Measurements from ENCODE around the gene SNAP23.
A peak's percentile ranks its signal among the peaks of the same experiment; 100 is the strongest.

Gene SNAP23

GRCh38 chr15:42528970-42529369 is 33.5 kb downstream of the SNAP23 start:
- DNase-seq (ENCODE audit: low spot score), result no peak
- ChIA-PET CTCF (interaction anchor here (0.6 kb wide), 2 partner anchors 10 to 821 kb away, joined by 3 to 4 read pairs; no protein-coding TSS in a partner anchor), POLR2A (ENCODE audit: low non-redundant PET) (no interaction called here)
- no peak for TF ChIP-seq CTCF (conservative IDR thresholded peaks at IDR 0.05; ENCODE audit: low read depth)
- no peak overlapping the region for H3K27ac ChIP-seq

GRCh38 chr15:42533246-42533645 is 37.8 kb downstream of the SNAP23 start:
- ChIA-PET POLR2A (ENCODE audit: low non-redundant PET) (no interaction called here), CTCF (no interaction called here)
- TF ChIP-seq CTCF (conservative IDR thresholded peaks at IDR 0.05; ENCODE audit: low read depth), result no peak
- DNase-seq (ENCODE audit: low spot score), result no peak
- H3K27ac ChIP-seq, result no peak overlapping the region

- no peak overlapping the region for H3K27ac ChIP-seq
- TF ChIP-seq CTCF (conservative IDR thresholded peaks at IDR 0.05; ENCODE audit: low read depth), result no peak
- ChIA-PET POLR2A (ENCODE audit: low non-redundant PET) (no interaction called here), CTCF (interaction anchor here (0.6 kb wide), 1 partner anchor 10 kb away, joined by 5 read pairs; no protein-coding TSS in a partner anchor)
- DNase-seq (ENCODE audit: low spot score), result no peak
These were observed 49.6 kb downstream of the SNAP23 start for GRCh38 chr15:42544853-42545629.

GRCh38 chr15:42547918-42548248 is 52.4 kb downstream of the SNAP23 start:
- ChIA-PET POLR2A (ENCODE audit: low non-redundant PET) (interaction anchor here (0.6 to 0.7 kb wide), 3 partner anchors 42 to 963 kb away, joined by 3 read pairs; no protein-coding TSS in a partner anchor), CTCF (interaction anchor here (0.6 kb wide), 1 partner anchor 294 kb away, joined by 3 read pairs; no protein-coding TSS in a partner anchor)
- no peak for DNase-seq (ENCODE audit: low spot score)
- TF ChIP-seq CTCF (conservative IDR thresholded peaks at IDR 0.05; ENCODE audit: low read depth), result no peak
- H3K27ac ChIP-seq, result peak overlapping the region; percentile 84

GRCh38 chr15:42548249-42549031 is 53.0 kb downstream of the SNAP23 start, which contains the start of the genes HAUS2 and LRRC57:
HAUS2 (plus strand) TSS chr15:42548838; CDS start chr15:42548873, 35 bp downstream.
LRRC57 (minus strand) TSS chr15:42548793; CDS start chr15:42548434, 359 bp downstream.
- peak; percentile 97 for DNase-seq (ENCODE audit: low spot score)
- ChIA-PET POLR2A (ENCODE audit: low non-redundant PET) (interaction anchor here (0.7 kb wide), 2 partner anchors 50 to 962 kb away, joined by 3 read pairs; no protein-coding TSS in a partner anchor), CTCF (no interaction called here)
- no peak for TF ChIP-seq CTCF (conservative IDR thresholded peaks at IDR 0.05; ENCODE audit: low read depth)
- H3K27ac ChIP-seq, result peak within 1 kb of the TSS; percentile 84

GRCh38 chr15:42549032-42549491 is 53.6 kb downstream of the SNAP23 start:
- H3K27ac ChIP-seq, result peak overlapping the region; percentile 84
- no peak for TF ChIP-seq CTCF (conservative IDR thresholded peaks at IDR 0.05; ENCODE audit: low read depth)
- CTCF ChIA-PET, result interaction anchor here (0.7 kb wide), 1 partner anchor 610 kb away, joined by 3 read pairs; no protein-coding TSS in a partner anchor
- peak; percentile 44 for DNase-seq (ENCODE audit: low spot score)
- POLR2A ChIA-PET (ENCODE audit: low non-redundant PET), result no interaction called here
